Lower leg skin (tissue), 4 donors: ENCODE measurements around the gene SEC14L5. TPM values are rescaled to one million over a fixed set of nuclear protein-coding genes. Genes with fewer than 3 reads are reported as not detected.

Experiments
- DNase-seq, 2 donors: peaks; one replicate each; pipeline ENCODE4 v3.0.0-alpha.2; 2019; ENCODE audit warnings: low spot score in 2 of 2
- H3K4me3 ChIP-seq: fragments of 200-600 bp; sonication (generic); 2 replicates; pipeline ENCODE4 v1.5.1; 2017; ENCODE audit warnings: mild to moderate bottlenecking, low read depth; ENCODE audit not compliant: poor library complexity, severe bottlenecking
- CTCF ChIP-seq, 3 donors: fragments of 450-650 bp; IDR thresholded peaks; one replicate each; pipeline ENCODE4 v1.5.1; 2016; ENCODE audit warnings: antibody characterized with exemption in 3 of 3, mild to moderate bottlenecking in 3 of 3, moderate library complexity in 2 of 3
- POLR2A ChIP-seq, 2 donors: fragments of 450-650 bp; IDR thresholded peaks; one replicate each; pipeline ENCODE4 v1.6.1; 2016 to 2017; ENCODE audit warnings: antibody characterized with exemption in 2 of 2, mild to moderate bottlenecking in 1 of 2, moderate library complexity in 1 of 2
- WGBS, 2 donors: methylation state at CpG; one replicate each; pipeline ENCODE4 v1.1.5; 2018; 5-methylcytosine and 5-hydroxymethylcytosine counted together
- intact Hi-C: fragments of 100-400 bp; cut with DNase I; formaldehyde crosslinking; loops from one replicate; pipeline ENCODE4 v1.15.0; 2023; ENCODE audit warnings: low total_unique reads
- total RNA-seq, 4 donors: library from RNA; depleted of rRNA; stranded (reverse); fragments of >200 nt; gene quantifications; one replicate each; pipeline ENCODE4 v1.1.0, GENCODE V29; 2016

The SEC14L5 gene
- total RNA-seq, 4 donors from 2014 or later = 0.91 to 2.6 (median 1.3) TPM

- no peak overlapping the region for H3K4me3 ChIP-seq
- no peak for DNase-seq
- no peak for TF ChIP-seq POLR2A (IDR thresholded peaks at IDR 0.05)
- intact Hi-C loops = no loop called here
- WGBS, 2 donors = 47 to 55% methylated on average over 8 of the region's 8 CpGs
These were observed 24.7 kb upstream of the SEC14L5 start for GRCh38 chr16:4933433-4933832.

DNA sequence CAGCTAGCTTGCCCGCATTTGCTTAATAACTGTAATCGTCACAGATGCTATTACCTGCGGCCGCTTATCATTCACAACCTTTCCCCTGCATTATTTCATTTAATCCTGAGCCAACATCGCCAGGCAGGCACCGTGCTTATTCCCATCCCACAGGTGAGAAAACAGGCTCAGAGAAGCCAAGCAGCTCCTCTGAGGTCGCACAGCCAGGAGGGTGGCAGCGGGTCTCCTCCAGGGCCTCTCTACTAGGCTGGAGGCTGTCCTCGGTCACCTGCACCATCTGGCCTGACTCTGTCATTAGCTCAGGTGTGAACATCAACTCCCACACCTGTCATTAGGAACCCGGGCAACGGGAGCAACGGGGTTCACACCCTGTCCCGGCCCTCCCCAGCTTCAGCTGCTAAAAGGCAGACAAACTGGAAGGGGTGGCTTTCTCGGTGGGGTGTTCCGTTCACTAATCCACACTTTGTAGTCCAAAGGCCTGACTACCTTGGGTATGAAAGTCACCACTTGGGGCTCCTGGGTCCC, 24.2 kb upstream of the SEC14L5 start:
- intact Hi-C loops = no loop called here
- WGBS, 2 donors = 55 to 56% methylated on average over 15 of the region's 15 CpGs

GRCh38 chr16:4934591-4934990, 23.5 kb upstream of the SEC14L5 start:
- H3K4me3 ChIP-seq = no peak overlapping the region
- intact Hi-C loops = no loop called here
- TF ChIP-seq CTCF (IDR thresholded peaks at IDR 0.05) (no peak), POLR2A (IDR thresholded peaks at IDR 0.05) (no peak)
- 71 to 75% methylated on average over 4 to 6 of the region's 6 CpGs for WGBS, 2 donors
- peak in 1 of 2 donors; percentile 84 for DNase-seq

More for the DNA sequence above, 24.2 kb upstream of the SEC14L5 start:
- DNase-seq = peak in 1 of 2 donors; percentile 82
- H3K4me3 ChIP-seq = no peak overlapping the region
- no peak for TF ChIP-seq POLR2A (IDR thresholded peaks at IDR 0.05)
- no peak for TF ChIP-seq CTCF (IDR thresholded peaks at IDR 0.05)

DNA sequence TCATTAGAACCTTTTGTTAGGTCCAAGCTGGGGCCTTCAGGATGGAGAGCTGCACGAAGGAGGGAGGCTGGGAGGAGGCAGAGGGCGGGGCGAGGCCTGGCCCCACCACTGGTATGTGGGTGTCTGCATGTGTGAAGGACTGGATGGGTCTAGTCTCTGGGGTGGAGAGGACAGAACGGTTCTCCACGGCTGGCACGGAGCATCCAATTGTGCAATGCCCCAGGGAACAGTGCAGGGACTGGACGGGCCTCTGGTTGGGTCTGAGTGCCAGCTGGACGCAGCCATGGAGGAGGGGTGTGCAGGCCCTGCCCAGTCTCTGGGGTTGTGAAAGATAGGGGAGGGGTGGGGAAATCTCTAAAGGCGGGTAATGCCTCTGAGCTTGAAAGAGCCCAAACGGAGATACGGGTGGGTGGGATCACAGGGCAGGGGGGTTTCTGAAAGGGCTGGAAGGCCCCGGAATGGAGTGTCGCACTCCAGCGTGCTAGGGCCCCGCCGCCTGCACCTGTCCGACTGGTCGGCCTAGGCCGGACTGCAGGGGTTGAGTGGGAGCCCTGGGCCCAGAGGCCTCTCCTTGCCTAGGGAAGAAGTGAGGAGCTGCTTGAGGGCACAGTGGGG, 22.8 kb upstream of the SEC14L5 start:
- H3K4me3 ChIP-seq = peak overlapping the region; percentile 93
- WGBS, 2 donors = 23% methylated on average over 17 to 19 of the region's 19 CpGs
- DNase-seq = peak; percentile 91 to 99
- intact Hi-C loops = no loop called here
- TF ChIP-seq POLR2A (IDR thresholded peaks at IDR 0.05) = no peak
- no peak for TF ChIP-seq CTCF (IDR thresholded peaks at IDR 0.05)

DNA sequence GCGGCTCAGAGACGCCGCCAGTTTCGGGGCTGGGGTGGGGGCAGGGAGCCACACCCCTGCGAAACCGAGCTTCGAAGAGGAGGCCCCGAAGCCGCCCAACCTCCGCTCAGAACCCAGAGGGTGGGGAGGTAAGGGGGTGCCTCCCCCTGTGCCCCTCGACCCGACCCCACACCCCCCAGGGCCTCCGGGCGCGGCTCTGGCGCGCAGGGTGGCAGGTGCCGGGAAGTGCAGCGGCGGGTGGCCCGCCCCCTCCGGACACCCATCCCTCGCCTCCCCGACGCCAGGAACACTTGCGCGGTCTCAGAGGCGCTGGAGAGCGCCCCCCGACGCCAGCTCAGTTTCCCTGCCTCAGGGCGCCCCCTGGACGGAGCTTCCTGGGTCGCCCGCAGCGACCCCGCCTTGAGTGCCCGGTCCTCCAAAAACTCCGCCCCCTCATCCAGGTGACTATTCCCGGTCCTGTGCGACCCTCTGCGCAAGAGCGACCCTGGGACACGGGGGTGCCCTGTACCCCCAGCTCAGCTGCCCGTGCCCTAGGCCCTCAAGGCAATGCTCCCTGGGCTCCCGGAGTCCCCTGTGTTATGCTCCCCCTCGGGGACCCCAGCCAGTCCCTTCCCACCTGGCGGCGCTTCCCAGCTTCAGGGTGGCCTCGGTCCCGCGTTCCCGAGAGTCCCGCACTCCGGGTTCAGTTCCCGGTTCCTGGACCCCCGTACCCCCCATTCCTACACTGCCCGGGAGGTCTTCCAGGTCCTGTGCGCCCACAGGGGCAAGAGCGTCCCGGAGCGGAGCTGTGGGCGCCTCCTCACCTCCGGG, 21.7 kb upstream of the SEC14L5 start:
- DNase-seq = no peak
- peak overlapping the region; percentile 93 for H3K4me3 ChIP-seq
- WGBS, 2 donors = 1% methylated on average over 22 to 33 of the region's 64 CpGs
- TF ChIP-seq POLR2A (IDR thresholded peaks at IDR 0.05) (no peak), CTCF (IDR thresholded peaks at IDR 0.05) (no peak)
- intact Hi-C loops = no loop called here
